ENCODE results near the gene ARHGAP44.

ARHGAP44 gene

GRCh38 chr17:13030459-13031300 is 241.4 kb downstream of the ARHGAP44 start:
- Histone ChIP-seq H3K9ac (ENCODE audit: low read length) (no peak overlapping the region), H3K4me3 (ENCODE audit: low read depth in 1 of 2, low read length in 2 of 2) (no peak overlapping the region), H3K27ac (ENCODE audit: low read depth, low read length) (no peak overlapping the region), H3K4me1 (ENCODE audit: insufficient read depth, low read length) (no peaks in the 10 kb centered on the region), H3K27me3 (ENCODE audit: control insufficient read depth in 1 of 2, insufficient read depth in 2 of 2, low read length in 2 of 2) (no peaks in the 10 kb centered on the region), H3K9me3 (ENCODE audit: low read length) (no peaks in the 10 kb centered on the region), H3K36me3 (ENCODE audit: insufficient read depth, low read length) (no peaks in the 10 kb centered on the region)

DNA sequence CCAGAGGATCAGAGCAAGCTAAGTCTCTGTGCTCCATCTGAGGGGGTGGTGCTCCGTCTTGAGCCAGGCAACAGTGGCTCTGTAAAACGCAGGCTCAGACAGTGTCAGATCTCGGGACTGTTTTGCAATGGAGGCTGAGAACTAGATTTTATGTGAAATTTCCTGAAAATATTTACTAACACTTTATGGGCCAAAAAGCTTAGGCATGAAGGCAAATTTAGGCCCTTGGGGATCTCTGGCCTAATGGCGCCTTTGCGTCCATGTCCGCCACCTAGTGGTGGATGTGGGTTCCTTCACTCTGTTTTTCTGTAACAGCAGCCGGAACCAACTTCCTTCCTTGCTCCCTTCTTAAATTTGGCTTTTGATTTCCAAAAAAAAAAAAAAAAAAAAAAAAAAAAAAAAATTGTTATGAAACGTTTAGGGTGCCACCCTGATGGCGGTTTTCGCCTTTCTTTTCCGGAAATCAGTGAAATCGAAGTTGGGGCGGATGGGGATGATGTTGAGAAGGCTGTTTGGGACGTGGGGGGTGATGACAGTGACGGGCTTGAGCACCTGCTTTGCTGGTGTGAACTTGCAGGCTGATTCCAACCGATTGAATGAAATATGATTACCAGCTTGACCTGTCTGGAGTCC is 242.5 kb downstream of the ARHGAP44 start:
- Histone ChIP-seq H3K4me3 (ENCODE audit: low read depth in 1 of 2, low read length in 2 of 2) (no peak overlapping the region), H3K9me3 (ENCODE audit: low read length) (no peaks in the 10 kb centered on the region), H3K9ac (ENCODE audit: low read length) (no peak overlapping the region), H3K27me3 (ENCODE audit: control insufficient read depth in 1 of 2, insufficient read depth in 2 of 2, low read length in 2 of 2) (no peaks in the 10 kb centered on the region), H3K27ac (ENCODE audit: low read depth, low read length) (no peak overlapping the region), H3K36me3 (ENCODE audit: insufficient read depth, low read length) (no peaks in the 10 kb centered on the region), H3K4me1 (ENCODE audit: insufficient read depth, low read length) (no peaks in the 10 kb centered on the region)

GRCh38 chr17:13035420-13035819 is 246.1 kb downstream of the ARHGAP44 start:
- no peak overlapping the region for H3K4me3 ChIP-seq (ENCODE audit: low read depth in 1 of 2, low read length in 2 of 2)
- no peaks in the 10 kb centered on the region for H3K27me3 ChIP-seq (ENCODE audit: control insufficient read depth in 1 of 2, insufficient read depth in 2 of 2, low read length in 2 of 2)
- H3K9ac ChIP-seq (ENCODE audit: low read length) = no peak overlapping the region
- no peaks in the 10 kb centered on the region for H3K36me3 ChIP-seq (ENCODE audit: insufficient read depth, low read length)
- no peaks in the 10 kb centered on the region for H3K9me3 ChIP-seq (ENCODE audit: low read length)
- no peaks in the 10 kb centered on the region for H3K4me1 ChIP-seq (ENCODE audit: insufficient read depth, low read length)
- H3K27ac ChIP-seq (ENCODE audit: low read depth, low read length) = no peak overlapping the region

DNA sequence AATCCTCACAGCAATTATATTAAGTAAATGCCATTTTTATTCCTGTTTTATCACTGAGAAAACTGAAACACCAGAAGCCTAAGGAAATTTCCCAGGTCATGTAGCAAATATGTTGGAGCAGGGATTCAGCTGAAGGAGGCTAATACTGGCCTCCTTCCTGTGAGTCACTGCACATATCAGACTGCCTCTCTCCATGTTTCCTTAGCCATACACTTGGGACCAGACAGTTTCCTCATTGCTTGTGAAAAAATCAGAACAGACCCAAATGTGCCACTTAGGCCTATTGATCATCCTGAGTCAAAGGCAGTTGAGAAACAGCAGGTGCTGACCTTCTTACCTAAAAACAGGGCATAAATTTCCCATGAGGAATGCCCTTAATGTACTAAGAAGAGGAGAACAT is 247.5 kb downstream of the ARHGAP44 start:
- H3K4me1 ChIP-seq (ENCODE audit: insufficient read depth, low read length) = no peaks in the 10 kb centered on the region
- no peak overlapping the region for H3K9ac ChIP-seq (ENCODE audit: low read length)
- no peak overlapping the region for H3K27ac ChIP-seq (ENCODE audit: low read depth, low read length)
- no peaks in the 10 kb centered on the region for H3K36me3 ChIP-seq (ENCODE audit: insufficient read depth, low read length)
- no peaks in the 10 kb centered on the region for H3K27me3 ChIP-seq (ENCODE audit: control insufficient read depth in 1 of 2, insufficient read depth in 2 of 2, low read length in 2 of 2)
- no peaks in the 10 kb centered on the region for H3K9me3 ChIP-seq (ENCODE audit: low read length)
- H3K4me3 ChIP-seq (ENCODE audit: low read depth in 1 of 2, low read length in 2 of 2) = no peak overlapping the region

- Histone ChIP-seq H3K4me3 (ENCODE audit: low read depth in 1 of 2, low read length in 2 of 2) (no peak overlapping the region), H3K4me1 (ENCODE audit: insufficient read depth, low read length) (no peaks in the 10 kb centered on the region), H3K36me3 (ENCODE audit: insufficient read depth, low read length) (no peaks in the 10 kb centered on the region), H3K9ac (ENCODE audit: low read length) (no peak overlapping the region), H3K27ac (ENCODE audit: low read depth, low read length) (no peak overlapping the region), H3K9me3 (ENCODE audit: low read length) (no peaks in the 10 kb centered on the region), H3K27me3 (ENCODE audit: control insufficient read depth in 1 of 2, insufficient read depth in 2 of 2, low read length in 2 of 2) (no peaks in the 10 kb centered on the region)
These were observed 249.8 kb downstream of the ARHGAP44 start for GRCh38 chr17:13038931-13039665.

All from muscle layer of colon (tissue), 2 donors.